GM18499 (cell line): ENCODE results near the gene CNTN1.
"Not testable (repeated sequence)": the region's sequence is repeated elsewhere in the genome, so short reads cannot be mapped to it uniquely, and the experiment has no call there.

Experiments
- ATAC-seq: cut with Tn5 transposase; IDR thresholded peaks from one replicate; pipeline ENCODE4 v1.9.1; 2021; ENCODE audit warnings: moderate number of reproducible peaks; ENCODE audit not compliant: insufficient read depth, unreplicated experiment

CNTN1 gene

GRCh38 chr12:41076114-41076513, 383.9 kb downstream of the CNTN1 start:
- no peak for ATAC-seq

DNA sequence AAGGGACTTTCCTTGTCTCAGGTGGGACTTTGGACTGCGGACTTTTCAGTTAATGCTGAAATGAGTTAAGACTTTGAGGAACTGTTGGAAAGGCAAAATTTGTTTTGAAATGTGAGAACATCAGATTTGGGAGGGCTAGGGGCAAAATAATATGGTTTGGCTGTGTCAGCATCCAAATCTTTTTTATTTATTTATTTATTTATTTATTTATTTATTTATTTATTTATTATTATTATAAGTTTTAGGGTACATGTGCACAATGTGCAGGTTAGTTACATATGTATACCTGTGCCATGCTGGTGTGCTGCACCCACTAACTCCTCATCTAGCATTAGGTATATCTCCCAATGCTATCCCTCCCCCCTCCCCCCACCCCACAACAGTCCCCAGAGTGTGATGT, 389.0 kb downstream of the CNTN1 start:
- ATAC-seq, result not testable (repeated sequence)

DNA sequence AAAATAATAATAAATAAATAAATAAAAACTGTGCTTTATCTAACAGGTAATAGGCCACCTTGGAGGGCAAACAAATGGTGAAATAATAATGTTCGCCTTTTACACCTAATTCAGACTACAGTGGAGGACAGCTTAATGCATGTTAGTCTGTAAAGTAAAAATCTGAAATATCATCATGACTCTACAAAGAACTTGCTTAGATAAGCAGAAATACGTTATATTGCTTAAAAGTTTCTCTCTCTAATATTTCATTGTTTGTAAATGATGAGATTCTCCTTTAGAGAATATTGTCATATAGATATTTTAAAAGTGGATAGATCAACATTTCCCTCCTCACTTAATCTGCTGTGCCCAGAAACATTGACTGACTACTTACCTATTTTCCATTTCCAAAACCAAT, 397.2 kb downstream of the CNTN1 start:
- no peak for ATAC-seq

- no peak for ATAC-seq
Measured at GRCh38 chr12:41092115-41092514, 399.9 kb downstream of the CNTN1 start.

- ATAC-seq, result no peak
Measured at GRCh38 chr12:41096797-41097196, 404.6 kb downstream of the CNTN1 start.

GRCh38 chr12:41100572-41100971, 408.3 kb downstream of the CNTN1 start:
- ATAC-seq, result no peak

- ATAC-seq, result no peak
Measured at GRCh38 chr12:41101806-41102205, 409.6 kb downstream of the CNTN1 start.

DNA sequence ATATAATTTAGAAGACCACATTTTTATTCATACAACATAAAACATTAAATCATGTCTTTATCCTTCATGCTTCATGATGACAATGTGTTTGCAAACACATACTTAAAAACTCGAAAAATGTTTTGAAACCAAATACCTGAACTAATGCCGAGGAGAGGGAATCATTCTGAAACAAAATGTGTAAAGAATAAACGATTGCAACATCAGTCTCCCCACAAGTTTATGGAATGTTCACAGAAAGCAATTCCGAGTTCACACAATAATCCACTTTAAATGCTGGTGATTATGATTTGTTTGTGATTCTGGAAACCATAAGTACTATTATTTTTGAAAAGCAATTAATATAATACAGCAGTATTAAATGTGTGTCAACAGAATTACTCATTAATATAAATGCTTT, 411.4 kb downstream of the CNTN1 start:
- ATAC-seq, result no peak

DNA sequence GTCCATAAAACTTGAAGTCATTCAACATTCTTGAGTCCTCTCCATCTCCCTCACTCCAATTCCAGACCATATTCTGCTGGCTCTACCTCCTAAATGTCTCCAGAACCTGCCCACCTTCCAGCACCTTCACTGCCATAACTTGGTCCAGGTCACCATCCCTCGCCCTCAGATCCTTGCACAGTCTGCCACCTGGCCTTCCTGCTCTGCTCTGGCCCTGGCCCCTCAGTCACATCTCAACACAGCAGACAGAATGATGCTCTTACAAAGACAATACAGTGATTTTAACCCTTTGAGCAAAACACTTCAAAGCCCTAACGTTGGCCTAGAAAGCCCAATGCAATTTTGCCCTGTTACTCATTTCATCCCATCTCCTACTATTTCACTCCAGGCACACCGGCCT, 414.1 kb downstream of the CNTN1 start:
- no peak for ATAC-seq

DNA sequence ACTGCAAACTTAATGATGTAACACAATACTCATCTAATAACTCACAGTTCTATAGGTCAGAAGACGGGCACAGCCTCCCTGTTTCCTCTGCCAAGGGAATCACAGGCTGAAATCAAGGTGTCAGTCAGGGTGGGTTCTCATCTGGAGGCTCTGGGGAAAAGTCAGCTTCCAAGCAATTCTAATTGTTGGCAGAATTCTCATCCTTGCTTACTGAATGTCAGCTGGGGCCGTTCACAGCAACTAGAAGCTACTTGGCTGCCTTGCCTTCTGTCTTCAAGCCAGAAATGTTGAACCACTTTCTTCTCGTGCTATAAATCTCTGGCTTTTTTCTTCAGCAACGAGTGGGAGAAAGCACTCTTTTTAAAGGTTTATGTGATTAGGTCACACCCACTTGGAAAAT, 415.8 kb downstream of the CNTN1 start:
- ATAC-seq, result no peak

DNA sequence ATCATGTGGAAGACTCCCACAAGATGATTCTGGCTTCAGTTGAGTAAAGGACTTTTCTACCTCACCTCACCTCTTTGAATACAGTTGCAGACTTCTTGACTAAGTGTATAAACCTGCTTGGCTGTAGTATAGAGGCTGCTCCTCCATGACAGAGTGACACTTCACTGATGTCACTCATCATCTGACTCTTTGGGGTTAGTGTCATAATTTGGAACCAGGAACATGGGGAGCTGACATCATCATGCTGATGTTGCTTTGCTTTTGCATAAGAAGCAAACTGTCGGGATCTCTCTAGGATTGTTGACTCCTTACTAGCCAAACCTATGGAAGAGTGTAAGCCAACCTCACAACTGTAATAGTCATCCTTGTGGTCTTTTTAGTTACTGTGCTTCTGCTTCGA, 420.7 kb downstream of the CNTN1 start:
- no peak for ATAC-seq

DNA sequence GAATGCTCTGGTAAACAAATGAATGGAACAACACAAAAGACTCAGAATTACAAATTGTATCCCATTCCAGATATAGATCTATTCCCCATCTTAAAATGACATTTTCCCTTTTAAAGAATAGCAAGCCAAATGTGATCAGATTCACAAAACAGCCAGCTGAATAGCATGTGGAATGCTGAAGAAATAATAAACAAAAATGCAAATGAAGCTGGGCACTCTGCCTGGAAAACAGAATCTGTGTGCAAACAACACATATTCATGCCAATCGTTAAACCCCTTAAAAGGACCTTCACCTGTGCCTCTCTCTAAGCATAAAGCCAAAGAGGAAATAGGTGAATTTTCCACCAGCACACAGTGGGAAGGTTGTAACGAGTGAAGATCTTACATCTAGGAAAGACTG, 428.0 kb downstream of the CNTN1 start:
- no peak for ATAC-seq

- ATAC-seq, result no peak
Measured at GRCh38 chr12:41121374-41121773, 429.1 kb downstream of the CNTN1 start.
